Central memory CD4-positive, alpha-beta T cell (primary cell): ENCODE data around the gene FCSK.
"Not testable (repeated sequence)": the region's sequence is repeated elsewhere in the genome, so short reads cannot be mapped to it uniquely, and the experiment has no call there.

ENCODE experiments used
- DNase-seq: peaks from one replicate; pipeline ENCODE4 v3.0.0; 2022
- total RNA-seq, 3 experiments: gene quantifications; one replicate each; lab custom pipeline; 2026; lab: John Stamatoyannopoulos, UW

The FCSK gene
- total RNA-seq = 24.2 to 53.8 (median 36.6) reads per million in 3 experiments

DNA sequence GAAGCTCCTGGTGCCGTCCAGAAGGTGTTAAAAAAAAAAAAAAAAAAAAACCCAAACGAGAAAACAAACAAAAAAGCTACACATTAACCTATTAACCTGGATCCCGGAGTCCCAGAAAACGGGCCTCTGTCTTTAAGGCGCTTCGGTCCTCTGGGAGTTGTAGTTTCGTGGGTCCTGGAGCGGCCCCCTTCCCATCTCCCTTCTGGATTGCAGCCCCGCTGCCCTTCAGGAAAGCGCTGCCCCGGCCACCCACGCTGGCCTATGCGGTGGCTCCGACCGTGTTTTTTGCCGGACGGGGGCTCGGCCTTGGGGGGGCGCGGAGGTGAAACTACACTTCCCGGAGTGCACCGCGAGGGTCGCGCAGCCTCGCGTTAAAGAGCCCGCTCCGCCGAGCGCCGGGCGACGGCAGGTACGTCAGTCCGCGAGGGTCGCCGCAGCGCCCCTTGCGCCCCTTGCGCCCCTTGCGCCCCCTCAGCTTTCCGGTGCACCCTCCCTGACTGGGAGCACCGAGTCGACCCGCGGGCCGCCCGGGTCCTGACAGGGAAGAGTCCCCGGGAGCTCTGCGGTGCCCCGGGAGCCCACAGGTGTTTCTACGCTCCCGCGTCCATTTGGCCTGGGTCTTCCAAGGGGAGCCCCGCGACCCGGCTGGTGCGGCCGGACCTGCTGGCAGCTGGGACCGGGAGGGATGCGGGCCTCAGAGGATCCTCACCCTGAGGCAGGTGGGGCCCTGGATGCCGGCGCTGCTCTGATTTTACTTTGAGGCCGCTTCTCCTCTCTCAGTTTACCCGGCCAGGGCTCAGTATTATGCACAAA, at the start of gene FCSK:
Gene FCSK (plus strand): TSS at position 374 of the 813 bp plus-strand sequence. CDS start 8,596 bp downstream, outside the sequence.
- peak; percentile 79 for DNase-seq

DNA sequence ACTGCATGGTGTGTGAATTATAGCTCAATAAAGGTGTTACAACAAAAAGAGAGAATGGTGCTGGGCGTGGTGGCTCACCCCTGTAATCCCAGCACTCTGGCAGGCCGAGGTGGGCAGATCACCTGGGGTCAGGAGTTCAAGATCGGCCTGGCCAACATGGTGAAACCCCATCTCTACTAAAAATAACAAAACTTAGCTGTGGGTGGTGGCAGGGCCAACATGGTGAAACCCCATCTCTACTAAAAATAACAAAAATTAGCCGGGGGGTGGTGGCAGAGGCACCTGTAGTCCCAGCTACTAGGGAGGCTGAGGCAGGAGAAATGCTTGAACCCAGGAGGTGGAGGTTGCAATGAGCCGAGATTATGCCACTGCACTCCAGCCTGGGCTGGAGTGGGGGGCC, 48.3 kb upstream of the FCSK start:
- not testable (repeated sequence) for DNase-seq

DNA sequence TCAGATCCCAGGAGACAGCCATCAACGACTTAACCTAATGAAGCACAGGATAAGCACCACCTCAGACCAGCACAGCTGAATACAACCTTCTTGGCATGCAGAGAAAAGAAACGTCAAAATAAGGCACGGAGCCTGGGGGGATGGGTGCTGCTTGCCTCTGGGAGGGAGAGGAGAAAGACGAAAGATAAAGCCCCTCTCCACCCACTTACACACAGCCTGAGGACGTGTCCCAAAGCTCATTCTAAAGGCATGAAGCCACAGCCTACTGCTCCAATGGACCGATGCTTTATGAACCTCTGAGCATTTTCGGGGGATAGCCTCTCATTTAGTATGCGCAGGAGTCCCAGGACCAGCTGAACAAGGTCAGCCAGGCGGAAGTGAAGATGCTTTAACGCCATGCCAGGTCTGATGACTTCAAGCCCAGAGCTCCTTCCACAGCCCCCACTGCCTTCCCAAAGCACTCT, 46.6 kb upstream of the FCSK start:
- DNase-seq = no peak

DNA sequence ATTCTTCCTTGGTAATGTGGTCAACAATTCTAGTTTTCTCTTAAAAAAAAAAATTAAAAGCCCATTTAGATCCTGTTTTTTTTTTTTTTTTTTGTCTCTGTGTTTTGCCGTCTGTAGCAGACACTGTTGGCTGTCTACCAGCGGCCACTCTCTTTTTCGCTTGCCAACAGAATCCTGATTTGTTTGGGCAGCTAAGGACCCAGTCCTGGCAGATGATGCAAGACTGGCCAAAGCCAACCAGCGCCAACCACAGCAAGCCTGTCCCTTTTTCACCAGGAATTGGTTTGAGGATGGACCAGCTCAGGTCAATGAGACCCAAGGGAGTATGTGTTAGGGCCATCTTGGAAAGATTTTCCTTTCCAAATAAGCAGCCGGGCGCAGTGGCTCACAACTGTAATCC, 43.7 kb upstream of the FCSK start:
- no peak for DNase-seq

DNA sequence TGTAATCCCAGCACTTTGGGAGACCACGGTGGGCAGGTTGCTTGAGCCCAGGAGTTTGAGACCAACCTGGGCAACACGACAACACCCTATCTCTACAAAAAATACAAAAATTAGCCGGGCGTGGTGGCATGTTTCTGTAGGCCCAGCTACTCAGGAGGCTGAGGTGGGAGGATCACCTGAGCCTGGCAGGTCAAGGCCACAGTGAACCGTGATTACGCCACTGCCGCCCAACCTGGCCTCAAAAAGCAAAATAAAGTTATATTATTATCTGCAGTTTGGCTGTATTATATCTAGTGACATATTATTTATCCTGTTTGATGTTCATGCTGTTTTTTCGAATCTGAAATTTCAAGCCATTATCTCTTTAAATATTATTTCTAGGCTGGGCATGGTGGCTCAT, 42.0 kb upstream of the FCSK start:
- DNase-seq = no peak

DNA sequence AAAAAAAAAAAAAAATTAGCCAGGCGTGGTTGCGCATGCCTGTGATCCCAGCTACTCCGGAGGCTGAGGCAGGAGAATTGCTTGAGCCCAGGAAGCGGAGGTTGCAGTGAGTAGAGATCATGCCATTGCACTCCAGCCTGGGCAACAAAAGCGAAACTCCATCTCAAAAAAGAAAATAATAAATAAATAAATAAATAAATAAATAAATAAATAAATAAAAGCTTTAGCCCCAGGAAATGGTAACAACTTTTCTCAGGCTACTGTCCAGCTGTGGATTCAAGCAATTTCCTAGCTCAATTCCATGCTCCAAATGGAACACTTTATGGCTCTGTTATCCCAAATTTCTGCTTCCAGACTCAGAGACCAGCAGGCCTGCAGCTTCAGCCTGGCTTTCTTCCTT, 40.8 kb upstream of the FCSK start:
- not testable (repeated sequence) for DNase-seq

DNA sequence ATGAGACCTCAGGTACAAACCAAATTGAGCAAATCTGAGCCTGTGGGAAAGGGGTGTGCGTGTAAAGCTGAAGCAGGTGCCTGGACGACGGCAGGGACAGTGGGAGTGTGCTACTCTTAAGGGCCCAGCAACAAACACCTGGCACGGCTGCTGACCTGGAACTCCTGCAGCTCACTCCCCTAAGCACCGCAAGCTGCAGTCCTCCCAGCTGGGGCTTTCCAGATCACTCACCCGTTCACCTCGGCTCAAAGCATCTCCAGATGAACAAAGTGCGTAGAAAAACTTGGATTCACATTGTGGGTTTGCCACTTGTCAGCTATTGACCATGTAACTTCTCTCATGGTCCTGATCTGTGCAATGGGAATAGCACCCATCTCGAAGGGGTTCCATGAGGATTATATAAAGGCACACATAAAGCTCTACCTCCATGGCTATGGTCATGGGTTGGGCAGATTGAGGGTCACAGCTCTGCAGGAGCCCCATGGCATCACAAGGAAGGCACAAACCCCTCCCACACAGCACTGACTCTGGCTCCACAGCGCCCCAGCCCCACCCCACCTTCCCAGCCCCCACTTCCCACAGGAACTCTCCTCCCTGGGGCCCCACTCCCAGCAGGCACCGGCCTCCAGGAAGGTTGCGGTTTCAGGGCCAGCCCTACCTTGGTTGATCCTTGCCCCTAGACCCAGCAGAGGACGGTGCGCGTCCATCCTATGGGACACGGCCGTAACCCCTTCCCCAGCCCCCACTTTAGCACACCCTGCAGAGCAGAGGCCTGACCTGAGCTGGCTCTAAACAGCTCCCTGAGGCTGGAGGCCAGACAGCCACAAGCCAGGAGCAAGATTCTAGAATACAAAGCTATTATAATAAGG, 37.4 kb upstream of the FCSK start:
- DNase-seq = no peak

DNA sequence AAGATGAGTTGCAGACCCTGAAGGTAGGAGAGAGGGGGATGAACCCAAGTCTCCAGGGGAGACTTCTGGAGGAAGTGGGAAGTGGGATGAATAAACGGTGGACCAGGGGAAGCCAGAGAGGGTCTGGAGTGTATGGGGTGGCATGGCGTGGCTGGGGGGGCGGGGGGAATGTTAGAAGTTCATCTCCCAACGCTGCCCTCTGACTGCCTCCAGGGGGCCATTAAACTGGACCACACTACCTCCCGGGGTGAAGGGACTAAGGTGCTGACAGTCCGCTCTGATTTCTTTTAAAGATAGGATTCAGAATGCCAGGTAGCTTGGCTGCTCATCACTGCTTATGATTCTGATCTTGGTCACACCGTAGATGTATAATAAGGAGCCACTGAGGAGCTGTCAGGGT, 36.7 kb upstream of the FCSK start:
- DNase-seq = no peak

DNA sequence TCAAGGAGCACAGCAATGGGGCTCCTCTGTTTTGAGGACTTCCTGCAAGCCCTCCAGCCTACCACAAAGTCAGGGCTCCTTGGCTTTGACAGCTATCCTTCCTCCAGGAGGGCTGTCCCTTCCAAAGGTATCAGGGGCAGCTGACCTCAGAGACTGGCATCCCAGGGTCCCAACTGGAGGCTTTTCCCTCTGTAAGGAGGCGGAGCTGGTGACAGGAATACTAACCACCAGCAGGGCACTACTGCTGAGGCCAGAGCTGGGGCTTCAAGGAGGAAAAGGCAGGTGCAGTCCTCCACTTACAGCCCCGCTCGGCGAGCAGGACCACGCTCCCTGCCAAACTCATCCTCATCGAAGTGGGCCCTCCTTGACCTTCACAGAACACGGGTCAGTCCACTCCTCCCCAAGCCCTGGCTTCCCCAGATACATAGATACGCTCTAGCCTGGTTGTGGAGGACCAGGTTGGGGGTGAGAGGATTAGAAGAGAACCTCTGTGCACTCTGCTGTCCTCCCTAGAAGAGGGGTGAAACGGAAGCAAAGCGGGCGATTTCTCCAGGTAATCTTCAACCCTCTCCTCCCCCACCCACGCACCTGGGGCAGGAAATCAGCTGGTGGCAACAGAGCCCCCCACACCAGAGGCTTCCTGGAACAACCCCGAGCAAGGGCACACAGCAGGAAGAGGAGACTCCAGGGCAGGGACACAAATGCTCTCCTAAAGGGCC, 36.0 kb upstream of the FCSK start:
- DNase-seq = no peak

DNA sequence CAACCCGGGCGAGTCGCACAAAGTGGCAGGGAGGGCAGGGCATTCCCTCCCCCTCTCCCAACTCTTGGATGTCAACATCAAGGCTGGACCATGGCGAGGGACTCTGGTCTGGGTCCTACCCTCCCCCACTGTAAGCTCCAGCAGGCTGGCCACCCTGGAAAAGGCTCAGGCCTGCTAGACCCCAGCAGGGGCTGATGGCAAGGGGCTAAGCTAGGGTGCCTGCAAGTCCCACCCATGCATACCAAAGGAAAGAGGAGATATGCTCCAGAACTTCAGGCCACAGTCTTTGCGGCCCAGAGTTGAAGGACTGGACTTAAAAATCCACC, 35.4 kb upstream of the FCSK start:
- no peak for DNase-seq

DNA sequence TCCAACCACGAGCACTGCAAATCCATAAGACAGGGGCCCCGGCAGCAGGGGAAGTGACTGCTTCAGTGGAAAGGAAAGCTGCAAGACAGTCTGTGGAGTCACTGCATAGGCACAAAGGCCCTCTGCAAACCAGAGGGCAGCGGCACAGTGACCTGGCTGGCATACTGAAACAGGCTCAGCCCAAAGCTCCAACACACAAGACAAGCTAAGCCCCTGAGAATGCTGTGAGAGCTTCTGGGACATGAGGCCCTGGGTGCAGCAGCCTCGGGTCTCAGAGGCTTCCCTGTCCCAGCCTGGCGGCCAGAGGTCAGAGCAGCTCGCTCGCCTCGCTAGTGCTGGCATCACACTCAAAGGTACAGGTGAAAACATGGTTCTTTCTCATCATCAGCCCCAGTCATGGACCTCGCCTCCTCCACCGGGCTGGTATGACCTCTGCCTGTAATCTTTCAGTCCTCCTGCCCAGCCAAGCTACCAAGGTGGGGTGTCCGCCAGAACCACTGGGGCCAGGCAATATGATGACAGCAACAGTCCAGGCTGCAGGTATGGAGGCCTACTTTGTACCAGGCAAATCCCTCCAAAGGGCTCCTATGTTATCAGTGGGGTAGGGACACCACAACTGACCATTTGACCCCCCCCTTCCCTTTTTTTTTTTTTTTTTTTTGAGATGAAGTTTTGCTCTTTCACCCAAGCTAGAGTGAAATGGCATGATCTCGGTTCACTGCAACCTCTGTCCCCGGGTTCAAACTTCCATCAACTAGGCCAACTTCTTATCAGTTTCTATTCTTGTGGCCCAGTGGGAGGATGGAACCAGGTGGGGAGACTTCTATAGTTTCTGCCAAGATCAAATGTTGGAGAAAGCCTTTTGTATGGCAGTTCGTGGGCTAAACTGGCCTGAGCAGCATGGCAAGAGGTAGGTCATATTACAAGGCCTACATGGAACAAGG, 34.7 kb upstream of the FCSK start:
- no peak for DNase-seq

DNA sequence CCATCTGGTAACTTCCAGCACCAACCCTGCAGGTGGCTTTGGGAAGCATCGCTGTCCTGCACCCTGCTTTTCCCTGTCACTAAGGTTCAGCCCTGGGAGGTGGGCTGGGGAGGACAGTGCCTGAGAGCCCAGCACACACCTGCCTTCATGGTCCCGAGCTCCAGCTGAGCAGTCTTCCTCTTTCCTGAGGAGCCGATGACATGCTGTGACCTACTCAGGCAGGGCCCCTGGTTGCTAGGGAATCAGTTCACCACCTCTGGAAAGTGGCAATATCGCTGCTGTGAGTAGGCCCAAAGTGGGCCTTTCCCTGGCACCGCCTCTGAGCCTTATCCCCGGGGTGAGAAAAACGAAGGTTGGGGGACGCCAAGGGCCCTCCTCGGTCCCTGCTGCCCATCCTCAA, 33.4 kb upstream of the FCSK start:
- DNase-seq = no peak

DNA sequence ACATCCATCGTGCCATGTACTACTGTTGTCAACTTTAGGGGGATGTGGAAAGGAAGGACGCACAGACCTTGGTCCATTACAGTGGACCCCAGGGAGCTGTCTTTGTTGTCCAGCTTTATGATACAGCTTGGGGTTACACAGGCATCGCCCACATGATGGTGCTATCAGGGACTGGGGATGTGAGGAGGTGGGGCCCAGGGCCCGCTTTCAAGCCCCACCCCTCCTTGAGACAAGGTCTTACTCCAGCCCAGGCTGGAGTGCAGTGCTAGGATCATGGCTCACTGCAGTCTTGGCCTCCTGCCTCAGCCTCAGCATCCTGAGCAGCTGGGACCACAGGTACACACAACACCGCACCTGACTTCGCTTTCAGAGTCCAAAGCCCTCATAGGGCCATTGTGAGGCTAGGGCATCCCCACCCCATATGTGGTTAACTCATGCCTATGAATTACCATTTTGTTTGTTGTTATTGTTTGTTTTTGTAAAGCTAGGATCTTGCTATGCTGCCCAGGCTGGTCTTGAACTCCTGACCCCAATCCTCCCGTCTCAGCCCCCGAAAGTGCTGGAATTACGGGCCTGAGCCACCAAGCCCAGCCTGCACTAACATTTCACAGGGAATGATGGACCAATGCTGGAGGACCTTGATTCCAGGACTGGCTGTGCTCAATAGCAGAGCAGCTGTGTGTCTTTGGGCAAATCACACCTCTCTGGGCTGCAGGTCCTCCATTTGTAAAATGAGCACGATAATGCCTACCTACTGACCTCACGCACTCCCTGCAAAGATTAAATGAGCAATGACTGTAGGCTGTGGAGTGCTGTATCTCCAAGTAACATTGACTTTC, 32.7 kb upstream of the FCSK start:
- no peak for DNase-seq

DNA sequence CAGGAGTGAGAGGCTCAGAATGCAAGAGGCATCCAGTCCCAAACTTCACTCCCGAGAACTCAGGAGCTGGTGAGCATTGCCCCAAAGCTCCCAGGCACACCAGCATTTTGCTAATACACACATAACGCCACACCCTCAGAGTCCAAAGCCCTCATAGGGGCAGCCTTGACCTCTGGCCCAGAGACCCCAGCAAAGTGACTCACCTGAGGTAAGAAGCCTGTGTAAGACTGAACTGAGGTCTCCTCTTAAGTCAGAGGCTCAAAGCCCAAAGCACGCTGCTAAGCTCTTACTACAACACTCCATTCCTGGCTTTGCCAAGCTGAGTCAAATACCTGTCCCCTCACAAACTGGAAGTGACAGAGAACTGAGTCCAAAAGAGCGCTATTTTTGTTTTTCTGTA, 31.9 kb upstream of the FCSK start:
- no peak for DNase-seq

DNA sequence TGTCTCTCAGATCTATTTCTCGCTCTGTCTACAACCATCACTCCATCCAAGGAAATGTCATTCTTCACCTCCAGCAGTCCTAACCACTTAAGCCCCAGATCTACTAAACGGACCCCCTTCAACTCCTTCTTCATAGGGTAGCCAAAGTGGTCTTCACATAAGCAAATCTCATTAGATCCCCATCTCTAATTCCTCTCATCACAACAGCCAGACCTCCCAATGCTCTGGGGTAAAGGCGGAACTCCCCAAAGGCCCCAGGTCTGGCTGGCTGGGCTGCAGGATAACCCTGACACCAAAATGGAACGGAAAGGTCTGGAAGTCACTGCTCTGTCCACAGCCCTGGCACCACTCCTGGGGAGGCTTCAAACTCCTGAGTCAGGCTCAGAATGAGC, 26.6 kb upstream of the FCSK start:
- DNase-seq = no peak

DNA sequence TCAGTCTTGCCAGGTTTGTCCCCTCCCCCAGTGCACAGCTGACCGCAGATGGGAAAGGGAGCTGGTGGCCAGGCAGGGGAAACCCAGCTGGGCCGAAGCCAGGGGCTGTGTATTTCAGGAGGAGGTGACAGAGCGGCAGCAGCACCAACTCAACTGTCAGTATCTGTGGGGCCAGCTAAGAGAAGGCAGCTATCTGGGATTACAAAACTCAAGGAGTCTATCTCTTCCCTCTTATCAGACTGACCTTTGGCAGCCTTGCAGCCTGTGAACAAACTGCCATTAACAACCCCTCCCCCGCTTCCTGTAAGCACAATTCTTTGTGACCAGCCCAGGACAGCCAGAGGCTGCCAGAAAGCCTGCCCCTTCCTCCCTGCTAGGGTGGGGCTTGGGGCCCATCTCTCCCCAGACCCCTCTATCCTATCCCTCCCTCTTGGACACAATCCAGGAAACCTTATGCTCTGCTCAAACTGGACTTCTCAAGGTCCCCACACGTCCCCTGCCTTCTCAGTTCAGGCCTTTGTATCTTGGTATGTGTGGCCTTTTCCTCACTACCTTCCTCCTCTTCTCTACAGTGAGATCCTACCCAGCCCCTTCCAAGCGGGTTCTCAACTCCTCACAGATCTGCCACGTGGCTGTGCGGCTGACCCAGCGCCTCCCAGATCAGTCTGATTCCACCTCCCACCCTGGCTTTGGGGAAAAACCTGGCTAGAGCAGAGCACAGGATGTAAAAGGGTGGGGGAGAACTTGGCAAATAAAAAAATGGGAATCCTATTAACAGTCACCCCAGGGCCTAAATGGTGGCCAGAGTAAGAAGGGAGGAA, 26.0 kb upstream of the FCSK start:
- DNase-seq = no peak

DNA sequence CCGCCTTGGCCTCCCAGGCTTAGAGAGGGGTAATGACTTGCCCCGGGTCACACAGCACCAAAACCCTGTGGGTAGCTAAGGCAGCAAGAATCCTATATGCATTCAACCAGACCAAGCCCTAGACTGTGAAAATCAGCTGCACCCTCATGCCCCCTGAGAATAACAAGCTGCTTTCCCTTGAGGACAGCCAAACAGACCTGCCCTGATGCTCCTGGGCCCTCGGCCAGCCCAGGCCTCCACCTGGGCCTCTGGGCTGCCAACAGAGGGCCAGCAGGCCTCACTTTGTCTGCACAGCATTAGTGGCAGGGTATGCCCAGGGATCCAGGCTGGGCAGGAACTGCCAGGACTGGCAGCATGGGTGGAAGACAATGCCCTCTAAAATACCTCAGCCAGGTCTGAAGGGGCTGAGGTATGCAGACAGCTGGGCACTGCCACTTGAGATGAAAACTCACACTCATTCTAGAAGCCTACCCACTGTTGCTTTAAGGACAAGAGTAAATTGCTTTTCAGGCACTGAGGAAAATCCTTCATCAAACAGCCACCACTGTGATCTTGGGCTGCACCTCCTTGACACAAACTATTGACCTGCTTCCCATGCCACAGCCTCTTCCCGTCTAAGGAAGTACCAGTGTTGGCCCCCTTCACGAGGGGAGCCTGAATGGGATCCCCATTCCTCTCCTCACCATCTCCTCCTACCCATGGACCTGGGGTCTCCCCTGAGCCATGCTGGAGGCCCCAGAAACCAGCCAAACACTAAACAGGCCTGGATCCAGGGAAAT, 24.3 kb upstream of the FCSK start:
- no peak for DNase-seq

DNA sequence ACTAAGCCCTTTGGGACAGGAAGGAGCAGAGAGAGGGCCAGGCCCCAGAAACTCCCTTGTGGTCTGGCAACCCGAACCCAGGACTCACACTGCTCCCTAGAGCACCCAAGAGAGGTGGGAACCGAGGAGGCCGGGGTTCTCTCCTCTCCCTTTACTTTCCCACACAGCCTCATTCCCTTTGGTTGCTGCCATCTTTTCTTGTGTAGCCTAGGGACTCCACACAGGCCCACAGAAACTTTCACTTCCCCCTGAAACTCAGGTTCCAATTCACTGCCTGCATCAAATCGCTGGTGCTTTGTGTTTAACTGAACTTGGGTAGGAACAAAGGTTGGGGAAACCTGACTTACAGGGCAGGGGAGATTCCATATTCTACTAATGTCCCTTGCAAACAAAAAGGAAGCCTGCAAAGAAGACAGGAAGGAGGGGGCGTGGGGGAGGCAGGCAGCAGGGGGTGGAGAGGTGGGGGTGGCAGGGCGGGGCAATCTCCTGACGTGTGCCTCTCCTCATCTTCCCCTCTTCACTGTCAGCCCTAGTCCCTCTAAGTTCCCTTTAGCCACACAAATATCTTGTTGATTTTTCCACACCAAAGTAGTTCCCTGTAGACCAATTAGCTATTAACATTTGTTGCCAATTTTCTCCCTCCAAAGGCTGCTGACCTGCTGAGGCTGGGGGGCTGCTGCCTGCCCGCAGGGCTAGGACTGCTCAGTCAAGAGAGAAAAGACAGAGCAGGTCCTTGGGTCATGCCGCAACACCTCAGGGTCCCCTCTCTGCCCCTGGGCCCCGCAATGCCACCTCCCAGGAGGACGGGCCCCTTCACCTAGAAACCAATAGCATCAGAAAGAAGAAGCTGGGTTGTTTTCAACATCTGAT, 23.5 kb upstream of the FCSK start:
- peak; percentile 56 for DNase-seq
